ENCODE results near the gene XRCC5.

DNA sequence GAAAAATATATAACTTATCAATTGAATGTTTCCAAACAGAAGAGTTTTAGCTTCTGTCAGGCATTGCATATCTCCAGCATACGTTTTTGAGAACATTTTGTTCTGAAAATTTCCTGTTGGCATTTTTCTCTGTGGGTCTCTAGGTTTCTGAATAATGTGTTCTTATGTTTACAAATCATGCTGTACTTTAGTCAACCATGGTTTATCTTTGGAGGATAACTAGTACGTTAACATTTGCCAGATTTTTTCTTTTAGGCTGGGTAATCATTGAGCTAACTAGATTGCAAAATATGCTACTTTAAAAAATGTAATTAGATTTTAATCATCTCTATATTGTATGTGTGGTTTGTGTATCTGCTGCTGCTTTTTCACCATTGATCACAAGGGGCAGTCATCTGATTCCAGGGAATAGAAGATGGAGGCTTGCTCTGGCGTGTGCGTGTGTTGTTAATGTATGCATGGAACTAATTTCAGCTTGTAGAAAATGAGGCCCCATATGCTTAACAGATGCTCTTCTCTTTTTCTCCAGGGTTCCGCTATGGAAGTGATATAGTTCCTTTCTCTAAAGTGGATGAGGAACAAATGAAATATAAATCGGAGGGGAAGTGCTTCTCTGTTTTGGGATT is 21.3 kb downstream of the XRCC5 start:
- TF ChIP-seq POLR2A (IDR thresholded peaks at IDR 0.05; ENCODE audit: low read depth, low read length) (no peak), TAF1 (IDR thresholded peaks at IDR 0.05; ENCODE audit: borderline replicate concordance, low read depth, low read length) (no peak), POLR2AphosphoS5 (IDR thresholded peaks at IDR 0.05; ENCODE audit: low read depth, low read length) (no peak)

Measured in GM12892 (cell line).